Mucosa of gallbladder (tissue), 1 donor: ENCODE data around the gene ANO1. TPM values are rescaled to one million over a fixed set of nuclear protein-coding genes. Genes with fewer than 3 reads are reported as not detected.

Experiments used
- DNase-seq: peaks from one replicate; pipeline ENCODE4 v3.0.0-alpha.2; 2020; ENCODE audit warnings: low spot score
- total RNA-seq: library from RNA; stranded (reverse); gene quantifications from one replicate; pipeline ENCODE4 v1.2.1, GENCODE V29; 2021
- donor health status: DM: no; HTN: no; CAD: no.

ANO1 gene
- total RNA-seq, 1 donor from 2014 or later: 228 TPM

GRCh38 chr11:70161043-70161625 is 83.0 kb downstream of the ANO1 start:
- DNase-seq: no peak

GRCh38 chr11:70164705-70165104 is 86.6 kb downstream of the ANO1 start:
- DNase-seq: no peak

GRCh38 chr11:70167120-70167519 is 89.0 kb downstream of the ANO1 start:
- no peak for DNase-seq

- DNase-seq: no peak
These were observed 89.7 kb downstream of the ANO1 start for GRCh38 chr11:70167723-70168404.

- DNase-seq: no peak
These were observed 90.3 kb downstream of the ANO1 start for GRCh38 chr11:70168405-70168754.

- DNase-seq: no peak
These were observed 91.0 kb downstream of the ANO1 start for GRCh38 chr11:70169127-70169526.

GRCh38 chr11:70169632-70170031 is 91.5 kb downstream of the ANO1 start:
- no peak for DNase-seq

GRCh38 chr11:70170596-70171210 is 92.6 kb downstream of the ANO1 start:
- DNase-seq: no peak

GRCh38 chr11:70173018-70173417 is 94.9 kb downstream of the ANO1 start:
- no peak for DNase-seq

- DNase-seq: no peak
These were observed 96.6 kb downstream of the ANO1 start for GRCh38 chr11:70174547-70175235.

GRCh38 chr11:70175236-70175698 is 97.2 kb downstream of the ANO1 start:
- DNase-seq: no peak

- DNase-seq: no peak
These were observed 99.0 kb downstream of the ANO1 start for GRCh38 chr11:70176940-70177689.

GRCh38 chr11:70180906-70181305 is 102.8 kb downstream of the ANO1 start:
- DNase-seq: no peak

- no peak for DNase-seq
These were observed 104.1 kb downstream of the ANO1 start for GRCh38 chr11:70182266-70182665.

GRCh38 chr11:70183032-70183431 is 104.9 kb downstream of the ANO1 start:
- DNase-seq: no peak

- no peak for DNase-seq
These were observed 105.5 kb downstream of the ANO1 start for GRCh38 chr11:70183483-70184176.

- DNase-seq: no peak
These were observed 106.3 kb downstream of the ANO1 start for GRCh38 chr11:70184396-70184795.

- no peak for DNase-seq
These were observed 107.4 kb downstream of the ANO1 start for GRCh38 chr11:70185348-70186055.

GRCh38 chr11:70186420-70186819 is 108.3 kb downstream of the ANO1 start:
- no peak for DNase-seq

GRCh38 chr11:70186936-70187335 is 108.8 kb downstream of the ANO1 start:
- no peak for DNase-seq

GRCh38 chr11:70187771-70188170 is 109.7 kb downstream of the ANO1 start:
- no peak for DNase-seq
